PC-3 (cell line): Measurements from ENCODE around the gene HNRNPL.

Experiments
- EZH2 ChIP-seq: fragments of 300-600 bp; sonication (generic); IDR thresholded peaks from one replicate; pipeline ENCODE4 v1.6.1; 2017; ENCODE audit warnings: antibody characterized with exemption, mild to moderate bottlenecking, low read length; ENCODE audit not compliant: unreplicated experiment
- TF ChIP-seq, protein P1 (sequence below): fragments of 300-600 bp; sonication (generic); conservative IDR thresholded peaks from 2 replicates; pipeline ENCODE4 v1.5.1; 2017; ENCODE audit warnings: antibody characterized with exemption, low read depth, mild to moderate bottlenecking, low read length

DNA sequence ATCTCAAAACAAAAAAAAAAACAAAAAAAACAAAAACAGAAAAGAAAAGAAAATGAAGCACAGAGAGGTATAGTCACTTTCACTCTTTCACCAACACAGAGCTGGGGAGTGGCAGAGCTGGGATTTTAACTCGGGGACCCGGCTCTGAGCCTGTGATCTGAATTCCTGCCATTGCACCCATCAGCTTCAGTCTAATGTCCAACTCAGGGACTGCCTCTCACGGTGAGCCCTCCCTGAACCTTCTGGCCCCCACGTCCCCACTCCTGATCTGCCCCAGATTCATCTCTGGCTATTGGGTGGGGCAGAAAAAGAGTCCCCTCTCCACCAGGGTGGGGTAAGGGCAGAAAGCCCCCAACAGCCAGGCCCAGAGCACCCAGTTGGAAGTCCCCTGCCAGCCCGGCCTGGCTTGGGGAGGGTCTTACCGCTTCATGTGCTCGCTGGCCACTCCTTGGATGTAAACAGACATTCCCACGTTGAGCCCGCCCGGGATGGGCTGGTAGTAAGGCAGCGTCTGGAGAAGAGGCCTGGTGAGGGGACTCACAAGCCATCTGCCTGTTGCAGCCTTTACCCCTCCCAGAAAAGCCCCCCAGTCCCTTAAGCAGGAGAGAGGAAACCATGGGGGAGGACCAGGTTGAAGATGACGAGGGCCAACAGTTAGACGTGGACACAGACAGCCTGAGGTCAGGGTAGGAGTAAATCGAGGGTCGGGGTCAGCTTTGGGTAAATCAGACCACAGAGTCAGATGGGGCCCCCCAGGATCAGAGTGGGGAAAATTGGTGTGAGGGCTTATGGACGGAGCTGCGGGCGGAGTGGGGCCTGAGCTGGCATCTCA, 37.6 kb downstream of the HNRNPL start:
- TF ChIP-seq, protein P1, sequence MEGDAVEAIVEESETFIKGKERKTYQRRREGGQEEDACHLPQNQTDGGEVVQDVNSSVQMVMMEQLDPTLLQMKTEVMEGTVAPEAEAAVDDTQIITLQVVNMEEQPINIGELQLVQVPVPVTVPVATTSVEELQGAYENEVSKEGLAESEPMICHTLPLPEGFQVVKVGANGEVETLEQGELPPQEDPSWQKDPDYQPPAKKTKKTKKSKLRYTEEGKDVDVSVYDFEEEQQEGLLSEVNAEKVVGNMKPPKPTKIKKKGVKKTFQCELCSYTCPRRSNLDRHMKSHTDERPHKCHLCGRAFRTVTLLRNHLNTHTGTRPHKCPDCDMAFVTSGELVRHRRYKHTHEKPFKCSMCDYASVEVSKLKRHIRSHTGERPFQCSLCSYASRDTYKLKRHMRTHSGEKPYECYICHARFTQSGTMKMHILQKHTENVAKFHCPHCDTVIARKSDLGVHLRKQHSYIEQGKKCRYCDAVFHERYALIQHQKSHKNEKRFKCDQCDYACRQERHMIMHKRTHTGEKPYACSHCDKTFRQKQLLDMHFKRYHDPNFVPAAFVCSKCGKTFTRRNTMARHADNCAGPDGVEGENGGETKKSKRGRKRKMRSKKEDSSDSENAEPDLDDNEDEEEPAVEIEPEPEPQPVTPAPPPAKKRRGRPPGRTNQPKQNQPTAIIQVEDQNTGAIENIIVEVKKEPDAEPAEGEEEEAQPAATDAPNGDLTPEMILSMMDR = no peak
- no peak for TF ChIP-seq EZH2
